B cell (primary cell): ENCODE results near the gene TRIM72.

Experiments used
- EZH2 ChIP-seq: IDR thresholded peaks from 2 replicates; pipeline ENCODE4 v1.6.1; 2012; ENCODE audit warnings: borderline replicate concordance, low read depth, mild to moderate bottlenecking, moderate library complexity, low read length; ENCODE audit not compliant: insufficient read depth, poor library complexity, severe bottlenecking
- TF ChIP-seq, protein P1 (sequence below): fragments of 200-600 bp; IDR thresholded peaks from one replicate; pipeline ENCODE4 v1.8.0; 2022; ENCODE audit warnings: antibody characterized with exemption, mild to moderate bottlenecking

DNA sequence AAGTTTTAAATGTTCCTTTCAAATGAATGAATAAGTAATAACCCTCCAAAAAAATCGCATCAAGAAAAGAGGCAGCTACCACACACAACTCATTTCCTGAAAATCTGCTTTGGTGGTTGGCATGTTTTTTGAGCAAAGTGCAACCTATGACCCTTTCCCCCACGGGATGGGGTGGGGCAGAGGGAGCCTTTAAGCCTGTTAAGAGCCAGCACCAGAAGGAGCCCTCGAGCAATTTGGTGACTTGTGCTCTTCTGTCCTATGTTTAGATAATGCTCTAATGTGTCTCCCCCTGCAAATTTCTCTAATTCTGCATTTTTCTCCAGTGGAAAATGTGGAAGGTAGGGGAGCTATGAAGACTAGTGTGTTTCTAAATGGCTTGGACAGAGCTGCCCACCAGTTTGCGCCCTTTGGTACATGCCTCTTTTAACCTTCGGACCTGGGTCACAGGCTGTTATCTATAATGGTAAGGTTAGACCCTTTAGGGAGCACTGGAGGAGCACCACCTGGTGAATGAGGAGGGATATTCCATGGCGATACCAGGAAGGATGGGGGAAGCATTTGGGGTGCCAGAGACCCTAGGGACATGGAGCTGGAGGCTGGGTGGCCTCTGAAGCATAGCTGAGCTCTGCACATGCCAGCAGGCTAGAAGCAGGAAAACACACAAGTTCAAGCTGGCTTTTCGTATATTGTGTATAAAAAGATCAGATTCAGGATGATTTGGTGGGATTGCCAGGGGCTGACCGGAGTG is 12.9 kb upstream of the TRIM72 start:
- TF ChIP-seq, protein P1, sequence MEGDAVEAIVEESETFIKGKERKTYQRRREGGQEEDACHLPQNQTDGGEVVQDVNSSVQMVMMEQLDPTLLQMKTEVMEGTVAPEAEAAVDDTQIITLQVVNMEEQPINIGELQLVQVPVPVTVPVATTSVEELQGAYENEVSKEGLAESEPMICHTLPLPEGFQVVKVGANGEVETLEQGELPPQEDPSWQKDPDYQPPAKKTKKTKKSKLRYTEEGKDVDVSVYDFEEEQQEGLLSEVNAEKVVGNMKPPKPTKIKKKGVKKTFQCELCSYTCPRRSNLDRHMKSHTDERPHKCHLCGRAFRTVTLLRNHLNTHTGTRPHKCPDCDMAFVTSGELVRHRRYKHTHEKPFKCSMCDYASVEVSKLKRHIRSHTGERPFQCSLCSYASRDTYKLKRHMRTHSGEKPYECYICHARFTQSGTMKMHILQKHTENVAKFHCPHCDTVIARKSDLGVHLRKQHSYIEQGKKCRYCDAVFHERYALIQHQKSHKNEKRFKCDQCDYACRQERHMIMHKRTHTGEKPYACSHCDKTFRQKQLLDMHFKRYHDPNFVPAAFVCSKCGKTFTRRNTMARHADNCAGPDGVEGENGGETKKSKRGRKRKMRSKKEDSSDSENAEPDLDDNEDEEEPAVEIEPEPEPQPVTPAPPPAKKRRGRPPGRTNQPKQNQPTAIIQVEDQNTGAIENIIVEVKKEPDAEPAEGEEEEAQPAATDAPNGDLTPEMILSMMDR: no peak
- TF ChIP-seq EZH2: no peak
